HEK293 (cell line): ENCODE measurements around the gene CACHD1.
A peak's percentile ranks its signal among the peaks of the same experiment; 100 is the strongest.

Experiments used
- GLIS1 ChIP-seq: fragments of 450-650 bp; formaldehyde crosslinking; IDR thresholded peaks from 2 replicates; pipeline ENCODE4 v1.5.1; 2016; ENCODE audit warnings: missing biosample characterization, missing genetic modification characterization
- IKZF3 ChIP-seq: fragments of 450-650 bp; IDR thresholded peaks from 2 replicates; pipeline ENCODE4 v1.5.0; 2018; ENCODE audit warnings: missing biosample characterization, mild to moderate bottlenecking, missing genetic modification characterization, moderate library complexity
- PBX3 ChIP-seq: sonication (generic); formaldehyde crosslinking; IDR thresholded peaks from 2 replicates; pipeline ENCODE4 v1.8.1; 2022; ENCODE audit warnings: mild to moderate bottlenecking, moderate library complexity, missing genetic modification reagents
- PRDM1 ChIP-seq: fragments of 450-650 bp; formaldehyde crosslinking; IDR thresholded peaks from 2 replicates; pipeline ENCODE4; 2016; ENCODE audit warnings: missing biosample characterization, missing genetic modification characterization
- TSHZ1 ChIP-seq: fragments of 450-650 bp; formaldehyde crosslinking; IDR thresholded peaks from 2 replicates; pipeline ENCODE4 v1.5.1; 2016; ENCODE audit warnings: missing biosample characterization, missing genetic modification characterization, borderline replicate concordance
- ZBTB8A ChIP-seq: fragments of 450-650 bp; formaldehyde crosslinking; IDR thresholded peaks from 2 replicates; pipeline ENCODE4 v1.5.1; 2016; ENCODE audit warnings: missing biosample characterization, missing genetic modification characterization
- ZFP69B ChIP-seq: fragments of 450-650 bp; formaldehyde crosslinking; IDR thresholded peaks from 2 replicates; pipeline ENCODE4 v1.5.1; 2016; ENCODE audit warnings: missing biosample characterization, missing genetic modification characterization
- ZNF157 ChIP-seq: fragments of 450-650 bp; formaldehyde crosslinking; IDR thresholded peaks from 2 replicates; pipeline ENCODE4 v1.5.1; 2016; ENCODE audit warnings: missing biosample characterization, missing genetic modification characterization
- ZNF16 ChIP-seq: fragments of 450-650 bp; formaldehyde crosslinking; IDR thresholded peaks from 2 replicates; pipeline ENCODE4 v1.5.1; 2016; ENCODE audit warnings: low read depth, missing biosample characterization, missing genetic modification characterization
- ZNF169 ChIP-seq: fragments of 450-650 bp; formaldehyde crosslinking; IDR thresholded peaks from 2 replicates; pipeline ENCODE4 v1.5.1; 2016; ENCODE audit warnings: missing biosample characterization, missing genetic modification characterization
- ZNF19 ChIP-seq: fragments of 450-650 bp; formaldehyde crosslinking; IDR thresholded peaks from 2 replicates; pipeline ENCODE4; 2016; ENCODE audit warnings: missing biosample characterization, missing genetic modification characterization, low read depth
- ZNF391 ChIP-seq: fragments of 450-650 bp; formaldehyde crosslinking; IDR thresholded peaks from 2 replicates; pipeline ENCODE4 v1.5.1; 2016; ENCODE audit warnings: low read depth, missing biosample characterization, missing genetic modification characterization, borderline replicate concordance
- ZNF404 ChIP-seq: fragments of 450-650 bp; formaldehyde crosslinking; IDR thresholded peaks from 2 replicates; pipeline ENCODE4 v1.5.1; 2017; ENCODE audit warnings: missing biosample characterization, missing genetic modification characterization
- ZNF530 ChIP-seq: fragments of 450-650 bp; formaldehyde crosslinking; IDR thresholded peaks from 2 replicates; pipeline ENCODE4 v1.5.1; 2016; ENCODE audit warnings: low read depth, missing biosample characterization, missing genetic modification characterization
- ZNF549 ChIP-seq: fragments of 450-650 bp; IDR thresholded peaks from 2 replicates; pipeline ENCODE4 v1.5.1; 2018; ENCODE audit warnings: missing biosample characterization, missing genetic modification characterization, mild to moderate bottlenecking, inconsistent platforms, moderate library complexity
- ZNF645 ChIP-seq: fragments of 450-650 bp; formaldehyde crosslinking; IDR thresholded peaks from 2 replicates; pipeline ENCODE4; 2016; ENCODE audit warnings: missing biosample characterization, missing genetic modification characterization
- ZNF747 ChIP-seq: fragments of 450-650 bp; formaldehyde crosslinking; IDR thresholded peaks from 2 replicates; pipeline ENCODE4 v1.5.1; 2016; ENCODE audit warnings: missing biosample characterization, missing genetic modification characterization
- ZNF768 ChIP-seq: fragments of 450-650 bp; formaldehyde crosslinking; IDR thresholded peaks from 2 replicates; pipeline ENCODE4 v1.5.1; 2018; ENCODE audit warnings: missing biosample characterization, mild to moderate bottlenecking, missing genetic modification characterization
- ZNF791 ChIP-seq: fragments of 450-650 bp; formaldehyde crosslinking; IDR thresholded peaks from 2 replicates; pipeline ENCODE4 v1.5.1; 2016; ENCODE audit warnings: missing biosample characterization, missing genetic modification characterization
- TF ChIP-seq, protein P1 (sequence below): fragments of 450-650 bp; formaldehyde crosslinking; IDR thresholded peaks from 2 replicates; pipeline ENCODE4 v1.5.1; 2016; ENCODE audit warnings: missing biosample characterization, missing genetic modification characterization
- TF ChIP-seq, protein P2 (sequence below): fragments of 450-650 bp; formaldehyde crosslinking; IDR thresholded peaks from 2 replicates; pipeline ENCODE4 v1.5.1; 2017; ENCODE audit warnings: missing biosample characterization, missing genetic modification characterization

CACHD1 gene

DNA sequence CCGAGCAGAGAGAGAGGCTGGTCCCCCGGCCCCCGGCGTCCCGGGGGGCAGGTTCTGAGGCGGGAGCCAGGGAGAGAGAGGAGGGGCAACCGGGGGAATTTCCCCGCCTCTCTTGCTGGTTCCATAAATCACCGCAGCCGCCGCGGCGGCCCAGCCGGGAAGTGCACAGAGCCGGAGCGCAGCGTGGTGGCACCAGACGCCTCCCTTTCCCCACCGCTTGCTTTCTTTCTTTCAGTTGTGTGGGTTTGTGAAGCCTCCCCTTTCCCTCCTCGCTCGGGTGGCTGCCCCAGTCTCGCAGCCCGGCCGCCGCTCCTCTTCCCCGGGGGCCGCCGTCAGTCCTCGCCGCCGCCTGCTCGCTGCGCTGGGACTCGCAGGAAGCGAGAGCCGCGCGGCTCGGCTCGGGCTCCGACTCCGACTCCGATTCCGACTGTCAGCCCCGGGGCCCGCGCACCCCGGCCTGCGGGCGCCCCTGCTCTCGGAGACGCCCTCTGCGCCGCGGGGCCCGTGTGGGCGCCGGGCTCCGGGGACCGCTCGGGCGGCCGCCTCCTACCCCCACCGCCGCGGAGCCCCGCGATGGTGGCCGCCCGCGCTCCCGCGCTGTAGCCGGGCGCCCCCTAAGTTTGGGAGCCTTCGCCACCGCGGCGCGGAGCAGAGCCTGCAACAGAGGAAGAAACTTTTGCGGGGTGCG, at the start of gene CACHD1 (continued):
- TF ChIP-seq ZNF530 (no peak), GLIS1 (tag by site-specific recombination) (peak; percentile 92), ZNF391 (tag by site-specific recombination) (peak; percentile 57; the same call in 1 of the 2 replicates), ZFP69B (tag by site-specific recombination) (no peak), ZNF157 (tag by site-specific recombination) (no peak), TSHZ1 (tag by site-specific recombination) (peak; percentile 53; the same call in 1 of the 2 replicates), ZNF19 (tag by site-specific recombination) (no peak), ZNF169 (no peak), IKZF3 (peak; percentile 83), ZNF747 (tag by site-specific recombination) (no peak), ZNF791 (no peak), ZNF645 (tag by site-specific recombination) (no peak), ZNF549 (tag by site-specific recombination) (no peak), ZNF768 (no peak), ZNF16 (tag by site-specific recombination) (no peak), PBX3 (CRISPR knock-in tag) (peak; percentile 42; the same call in 1 of the 2 replicates), ZBTB8A (tag by site-specific recombination) (peak; percentile 61; the same call in 1 of the 2 replicates), ZNF404 (tag by site-specific recombination) (no peak), PRDM1 (tag by site-specific recombination) (peak; percentile 91)
- TF ChIP-seq, protein P1, sequence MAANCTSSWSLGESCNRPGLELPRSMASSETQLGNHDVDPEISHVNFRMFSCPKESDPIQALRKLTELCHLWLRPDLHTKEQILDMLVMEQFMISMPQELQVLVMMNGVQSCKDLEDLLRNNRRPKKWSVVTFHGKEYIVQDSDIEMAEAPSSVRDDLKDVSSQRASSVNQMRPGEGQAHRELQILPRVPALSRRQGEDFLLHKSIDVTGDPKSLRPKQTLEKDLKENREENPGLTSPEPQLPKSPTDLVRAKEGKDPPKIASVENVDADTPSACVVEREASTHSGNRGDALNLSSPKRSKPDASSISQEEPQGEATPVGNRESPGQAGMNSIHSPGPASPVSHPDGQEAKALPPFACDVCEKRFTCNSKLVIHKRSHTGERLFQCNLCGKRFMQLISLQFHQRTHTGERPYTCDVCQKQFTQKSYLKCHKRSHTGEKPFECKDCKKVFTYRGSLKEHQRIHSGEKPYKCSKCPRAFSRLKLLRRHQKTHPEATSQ (tag by site-specific recombination) = 0 out of 2 replicates have a peak, but pooled peaks have one; percentile 35
- TF ChIP-seq, protein P2, sequence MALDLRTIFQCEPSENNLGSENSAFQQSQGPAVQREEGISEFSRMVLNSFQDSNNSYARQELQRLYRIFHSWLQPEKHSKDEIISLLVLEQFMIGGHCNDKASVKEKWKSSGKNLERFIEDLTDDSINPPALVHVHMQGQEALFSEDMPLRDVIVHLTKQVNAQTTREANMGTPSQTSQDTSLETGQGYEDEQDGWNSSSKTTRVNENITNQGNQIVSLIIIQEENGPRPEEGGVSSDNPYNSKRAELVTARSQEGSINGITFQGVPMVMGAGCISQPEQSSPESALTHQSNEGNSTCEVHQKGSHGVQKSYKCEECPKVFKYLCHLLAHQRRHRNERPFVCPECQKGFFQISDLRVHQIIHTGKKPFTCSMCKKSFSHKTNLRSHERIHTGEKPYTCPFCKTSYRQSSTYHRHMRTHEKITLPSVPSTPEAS = no peak
